Hepatocyte (in vitro differentiated cells): Measurements from ENCODE around the gene MYMX. TPM values are rescaled to one million over a fixed set of nuclear protein-coding genes. Genes with fewer than 3 reads are reported as not detected.
A peak's percentile ranks its signal among the peaks of the same experiment; 100 is the strongest.

ENCODE experiments used
- DNase-seq: peaks from one replicate; pipeline ENCODE4 v3.0.0-alpha.2; 2016; ENCODE audit warnings: low spot score
- H2AFZ ChIP-seq: fragments of 200-600 bp; sonication (generic); 2 replicates; pipeline ENCODE4 v1.6.0; 2016; ENCODE audit warnings: antibody characterized with exemption, mild to moderate bottlenecking
- H3K27ac ChIP-seq: fragments of 200-600 bp; sonication (generic); 2 replicates; pipeline ENCODE4 v1.5.1; 2016; ENCODE audit warnings: mild to moderate bottlenecking
- H3K27me3 ChIP-seq: fragments of 200-600 bp; sonication (generic); 2 replicates; pipeline ENCODE4 v1.6.1; 2016
- H3K36me3 ChIP-seq: fragments of 200-600 bp; sonication (generic); replicated peaks from 2 replicates; pipeline ENCODE4 v1.5.1; 2016; ENCODE audit warnings: low read depth; ENCODE audit not compliant: insufficient read depth
- H3K4me1 ChIP-seq: fragments of 200-600 bp; sonication (generic); 2 replicates; pipeline ENCODE4 v1.5.1; 2016; ENCODE audit warnings: mild to moderate bottlenecking, moderate library complexity; ENCODE audit not compliant: insufficient read depth
- H3K4me2 ChIP-seq: fragments of 200-600 bp; sonication (generic); 2 replicates; pipeline ENCODE4 v1.6.0; 2016
- H3K4me3 ChIP-seq: fragments of 200-600 bp; sonication (generic); 2 replicates; pipeline ENCODE4 v1.5.1; 2016; ENCODE audit warnings: mild to moderate bottlenecking
- H3K79me2 ChIP-seq: fragments of 200-600 bp; sonication (generic); 2 replicates; pipeline ENCODE4 v1.6.0; 2017; ENCODE audit warnings: mild to moderate bottlenecking
- H3K9me2 ChIP-seq: fragments of 200-600 bp; sonication (generic); replicated peaks from 2 replicates; pipeline ENCODE4 v1.6.0; 2017; ENCODE audit warnings: mild to moderate bottlenecking; ENCODE audit not compliant: insufficient read depth
- H3K9me3 ChIP-seq: fragments of 200-600 bp; sonication (generic); 2 replicates; pipeline ENCODE4 v1.5.1; 2016; ENCODE audit warnings: low read depth, mild to moderate bottlenecking
- H4K20me1 ChIP-seq: fragments of 200-600 bp; sonication (generic); 2 replicates; pipeline ENCODE4 v1.6.0; 2016; ENCODE audit warnings: mild to moderate bottlenecking; ENCODE audit not compliant: insufficient read depth, poor library complexity, severe bottlenecking
- CTCF ChIP-seq: fragments of 200-600 bp; sonication (generic); IDR thresholded peaks from 2 replicates; pipeline ENCODE4 v1.5.1; 2016; ENCODE audit warnings: antibody characterized with exemption, mild to moderate bottlenecking; ENCODE audit not compliant: poor library complexity
- EZH2 ChIP-seq: fragments of 200-600 bp; sonication (generic); IDR thresholded peaks from 2 replicates; pipeline ENCODE4 v1.6.1; 2016; ENCODE audit warnings: antibody characterized with exemption, mild to moderate bottlenecking, borderline replicate concordance
- EZH2phosphoT487 ChIP-seq: fragments of 200-600 bp; sonication (generic); IDR thresholded peaks from one replicate; pipeline ENCODE4 v1.6.1; 2018; ENCODE audit warnings: antibody characterized with exemption, mild to moderate bottlenecking, low read depth, moderate library complexity; ENCODE audit not compliant: unreplicated experiment, severe bottlenecking
- WGBS: methylation state at CpG from one replicate; pipeline ENCODE4 v1.1.6; 2016; ENCODE audit warnings: low lambda C conversion rate; ENCODE audit errors: missing lambda C conversion rate; 5-methylcytosine and 5-hydroxymethylcytosine counted together
- polyA plus RNA-seq: library from polyadenylated mRNA; unstranded; fragments of >200 nt; fragmentation: Nextera tagmentation; extraction: Ambion mirVana; gene quantifications from 2 replicates; pipeline ENCODE4 v1.2.1, GENCODE V29; 2016
- total RNA-seq: library from RNA; depleted of rRNA; stranded (reverse); fragments of >200 nt; gene quantifications from 2 replicates; pipeline ENCODE4 v1.2.3, GENCODE V29; 2014

MYMX gene
- total and polyA plus RNA-seq, 2 experiments from 2014 or later: not detected

- DNase-seq: no peak
- H3K27me3 ChIP-seq: no peaks in the 10 kb centered on the region
- no peak overlapping the region for H3K4me2 ChIP-seq
- peak overlapping the region; percentile 48 for H3K27ac ChIP-seq
- TF ChIP-seq EZH2phosphoT487: no peak
- TF ChIP-seq EZH2: no peak
- TF ChIP-seq CTCF: no peak
- no peak overlapping the region for H2AFZ ChIP-seq
- no peaks in the 10 kb centered on the region for H3K9me2 ChIP-seq
- peaks cover 23% of the 10 kb centered on the region for H3K4me1 ChIP-seq
- no peak overlapping the region for H3K4me3 ChIP-seq
- H4K20me1 ChIP-seq: no peaks in the 10 kb centered on the region
- no peaks in the 10 kb centered on the region for H3K9me3 ChIP-seq
- peaks cover 3% of the 10 kb centered on the region for H3K79me2 ChIP-seq
- WGBS: 67% methylated on average over 16 of the region's 16 CpGs
- H3K36me3 ChIP-seq: no peaks in the 10 kb centered on the region
These were observed 812 bp downstream of the MYMX start for GRCh38 chr6:44217332-44218143.

- Histone ChIP-seq H3K4me1 (peaks cover 35% of the 10 kb centered on the region), H2AFZ (peak overlapping the region; percentile 38), H3K4me2 (peak overlapping the region; percentile 95)
These were observed 2.5 kb downstream of the MYMX start for GRCh38 chr6:44219053-44219814.

More at GRCh38 chr6:44219053-44219814, 2.5 kb downstream of the MYMX start:
- TF ChIP-seq EZH2: no peak
- TF ChIP-seq CTCF: no peak
- TF ChIP-seq EZH2phosphoT487: no peak
- Histone ChIP-seq H3K9me2 (no peaks in the 10 kb centered on the region), H3K36me3 (no peaks in the 10 kb centered on the region), H3K4me3 (peak overlapping the region; percentile 54), H3K9me3 (no peaks in the 10 kb centered on the region), H3K79me2 (peaks cover 3% of the 10 kb centered on the region), H4K20me1 (no peaks in the 10 kb centered on the region), H3K27ac (peak overlapping the region; percentile 48), H3K27me3 (no peaks in the 10 kb centered on the region)
- WGBS: 4% methylated on average over 44 of the region's 45 CpGs
- DNase-seq: peak; percentile 91
